ENCODE results near the gene CENPN. TPM values are rescaled to one million over a fixed set of nuclear protein-coding genes. Genes with fewer than 3 reads are reported as not detected.

The CENPN gene
- total and polyA plus RNA-seq, 10 of the 15 experiments (the other 5 are each of a cell fraction or from before 2014, with no cell fraction given) = 39.8 to 143 (median 66.8) TPM

GRCh38 chr16:81012974-81013373 is 6.0 kb downstream of the CENPN start:
- Histone ChIP-seq H2AFZ (ENCODE audit: control insufficient read depth, low read depth, low read length) (no peak overlapping the region), H3K9me3 (replicated peaks; ENCODE audit: control insufficient read depth, insufficient read depth, low read length) (no peaks in the 10 kb centered on the region), H3K4me1 (ENCODE audit: control insufficient read depth, insufficient read depth, low read length) (peaks cover 10% of the 10 kb centered on the region), H3K27me3 (replicated peaks in 1 of 2; ENCODE audit: control insufficient read depth in 2 of 2, insufficient read depth in 2 of 2, low read length in 1 of 2) (no peaks in the 10 kb centered on the region), H3K79me2 (ENCODE audit: control insufficient read depth, insufficient read depth, low read length) (peaks cover 27% of the 10 kb centered on the region), H3K4me2 (ENCODE audit: control insufficient read depth, insufficient read depth) (no peak overlapping the region), H3K4me3 (no peak overlapping the region), H3K9ac (ENCODE audit: control insufficient read depth, insufficient read depth, low read length) (no peak overlapping the region), H4K20me1 (ENCODE audit: control insufficient read depth, insufficient read depth) (no peaks in the 10 kb centered on the region), H3K27ac (ENCODE audit: control insufficient read depth, insufficient read depth) (no peak overlapping the region), H3K36me3 (ENCODE audit: control insufficient read depth in 2 of 2, insufficient read depth in 2 of 2, low read length in 1 of 2) (peaks cover 11 to 23% of the 10 kb centered on the region in 2 experiments)
- in situ Hi-C loops (cut with MboI) (no loop called here), intact Hi-C loops (cut with micrococcal nuclease; ENCODE audit: unreplicated experiment) (no loop called here)
- ChIA-PET CTCF (no interaction called here), POLR2A (no interaction called here), RAD21 (ENCODE audit: unreplicated experiment) (no interaction called here), SMC1A (ENCODE audit: uncharacterized antibody, unreplicated experiment) (no interaction called here)
- ATAC-seq (no peak), FAIRE-seq (no peak), DNase-seq (ENCODE audit: low read depth, low spot score) (no peak)
- no TSS peak for BruUV-seq (replicated peaks)
- WGBS (ENCODE audit: insufficient coverage, insufficient replicate concordance, low lambda C conversion rate, missing lambda C conversion rate) = 96% methylated on average over 3 of the region's 3 CpGs
- TF ChIP-seq SIN3A (IDR thresholded peaks at IDR 0.05; ENCODE audit: low read depth, low read length) = no peak
- no peak for TF ChIP-seq BHLHE40 (IDR thresholded peaks at IDR 0.05; ENCODE audit: borderline replicate concordance in 1 of 2, low read depth in 2 of 2, low read length in 1 of 2)
- no peak for TF ChIP-seq MTA2 (IDR thresholded peaks at IDR 0.05; ENCODE audit: low read depth)
- TF ChIP-seq KDM1A (IDR thresholded peaks at IDR 0.05; ENCODE audit: borderline replicate concordance) = no peak
- TF ChIP-seq HDGF (IDR thresholded peaks at IDR 0.05) = no peak
- TF ChIP-seq MXI1 (IDR thresholded peaks at IDR 0.05; ENCODE audit: low read depth, low read length) = no peak
- TF ChIP-seq NR2C2 (IDR thresholded peaks at IDR 0.05; ENCODE audit: borderline replicate concordance, control insufficient read depth, insufficient read length, low read depth) = no peak
- no peak for TF ChIP-seq ZNF592 (IDR thresholded peaks at IDR 0.05)
- TF ChIP-seq HSF1 (IDR thresholded peaks at IDR 0.05; ENCODE audit: low read depth, low read length) = no peak
- no peak for TF ChIP-seq PAX8 (IDR thresholded peaks at IDR 0.05)
- no peak for TF ChIP-seq CBX3 (IDR thresholded peaks at IDR 0.05; ENCODE audit: borderline replicate concordance, low read depth)
- no peak for TF ChIP-seq ZNF384 (IDR thresholded peaks at IDR 0.05; ENCODE audit: borderline replicate concordance, low read depth, low read length)

All from GM12878 (cell line).